ENCODE data around the gene C10orf88.

C10orf88 gene, protein sequence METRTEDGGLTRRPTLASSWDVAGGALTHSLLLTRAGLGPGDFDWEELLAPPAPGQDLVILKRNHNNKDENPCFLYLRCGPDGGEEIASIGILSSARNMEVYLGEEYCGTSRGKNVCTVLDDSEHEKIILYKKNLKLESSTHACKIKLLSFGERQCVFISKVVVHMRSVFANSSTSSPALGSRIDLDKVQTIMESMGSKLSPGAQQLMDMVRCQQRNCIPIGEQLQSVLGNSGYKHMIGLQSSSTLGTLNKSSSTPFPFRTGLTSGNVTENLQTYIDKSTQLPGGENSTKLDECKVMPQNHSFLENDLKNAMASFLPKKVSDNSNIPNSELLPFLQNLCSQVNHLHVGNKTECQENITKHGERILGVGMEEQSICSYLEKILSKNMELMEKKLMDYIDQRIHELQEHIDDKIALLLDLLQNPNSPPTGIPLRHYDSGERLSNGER

DNA sequence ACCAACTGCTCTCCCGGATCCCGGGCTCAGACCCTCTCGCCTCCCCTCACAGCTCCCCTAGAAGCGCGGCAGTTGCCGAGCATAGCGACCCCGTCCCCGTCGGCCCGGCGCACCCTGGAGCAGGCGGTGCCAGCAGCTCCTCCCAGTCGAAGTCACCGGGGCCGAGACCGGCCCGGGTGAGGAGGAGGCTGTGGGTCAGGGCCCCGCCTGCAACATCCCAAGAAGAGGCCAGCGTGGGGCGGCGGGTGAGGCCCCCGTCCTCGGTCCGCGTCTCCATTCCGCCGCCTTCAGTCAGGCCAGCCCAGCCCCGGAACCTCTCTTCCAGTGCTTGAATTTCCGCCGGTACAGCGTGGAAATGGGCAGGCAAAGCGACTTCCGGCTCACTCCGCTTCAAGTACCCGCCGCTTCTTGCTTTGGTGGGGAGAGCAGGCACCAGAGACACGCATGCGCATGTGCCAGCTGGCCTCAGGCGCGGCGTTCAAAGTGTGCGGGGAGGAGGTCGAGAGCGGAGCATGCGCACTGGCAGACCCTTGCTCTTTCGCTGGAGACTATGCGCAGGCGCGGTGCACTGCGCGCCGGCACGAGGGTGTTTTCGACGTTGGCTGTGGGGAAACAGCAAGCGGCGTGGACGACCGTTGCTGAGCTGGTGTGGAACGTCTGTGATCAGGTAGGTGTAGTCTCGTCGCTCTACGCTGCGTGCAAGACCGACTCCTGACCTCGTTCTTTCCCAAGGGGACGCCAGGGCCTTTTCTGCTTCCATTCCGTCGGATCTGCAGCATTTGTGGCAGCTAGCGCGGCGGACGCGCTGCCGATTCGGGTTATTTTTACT, at the start of gene C10orf88:
TSS of gene C10orf88 (minus strand) at position 326 of the 829 bp plus-strand sequence. CDS start at position 277, 49 bp downstream.
- peak; percentile 99 for DNase-seq
- in situ Hi-C loops (cut with HindIII; ENCODE audit: low pct_ligation_motif_present, low pct_unique_long_range_greater_than_20kb, low sequenced_read_pairs): no loop called here

DNA sequence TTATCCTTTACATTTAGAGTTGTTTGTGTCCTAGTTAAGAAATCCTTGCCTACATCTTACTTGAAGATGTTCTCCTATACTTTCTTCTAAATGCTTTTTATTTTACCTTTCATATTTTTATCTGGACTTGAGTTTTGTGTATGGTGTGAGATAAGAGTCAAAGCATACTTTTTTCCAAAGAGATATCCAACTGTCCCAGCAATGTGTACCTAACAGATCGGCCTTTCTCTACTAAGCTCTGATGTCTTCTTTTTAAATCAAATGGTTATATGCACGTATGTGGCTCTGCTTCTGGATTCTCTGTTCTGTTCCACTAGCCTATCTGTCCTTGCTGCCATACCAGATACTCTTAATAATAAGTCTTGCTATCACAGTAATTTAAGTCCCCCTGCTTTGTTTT, 47.3 kb upstream of the C10orf88 start:
- in situ Hi-C loops (cut with HindIII; ENCODE audit: low pct_ligation_motif_present, low pct_unique_long_range_greater_than_20kb, low sequenced_read_pairs): no loop called here
- DNase-seq: no peak

DNA sequence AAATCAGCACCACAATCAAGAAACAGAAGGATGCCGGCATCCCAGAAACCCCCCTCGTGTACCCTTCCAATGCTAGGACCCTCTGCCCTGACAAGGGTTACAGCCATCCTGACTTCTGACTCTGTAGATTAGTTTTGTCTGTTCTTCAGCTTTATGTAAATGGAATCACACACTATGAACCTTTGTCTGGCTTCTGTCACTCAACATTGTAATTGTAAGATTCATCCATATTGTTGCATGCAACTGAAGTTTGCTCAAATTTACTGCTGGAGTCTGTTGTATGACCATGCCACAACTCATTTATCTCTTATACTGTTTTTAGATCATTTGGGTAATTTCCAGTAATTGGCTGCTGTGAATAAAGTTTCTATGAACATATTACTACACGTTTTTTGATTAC, 46.1 kb upstream of the C10orf88 start:
- DNase-seq: no peak
- in situ Hi-C loops (cut with HindIII; ENCODE audit: low pct_ligation_motif_present, low pct_unique_long_range_greater_than_20kb, low sequenced_read_pairs): no loop called here

DNA sequence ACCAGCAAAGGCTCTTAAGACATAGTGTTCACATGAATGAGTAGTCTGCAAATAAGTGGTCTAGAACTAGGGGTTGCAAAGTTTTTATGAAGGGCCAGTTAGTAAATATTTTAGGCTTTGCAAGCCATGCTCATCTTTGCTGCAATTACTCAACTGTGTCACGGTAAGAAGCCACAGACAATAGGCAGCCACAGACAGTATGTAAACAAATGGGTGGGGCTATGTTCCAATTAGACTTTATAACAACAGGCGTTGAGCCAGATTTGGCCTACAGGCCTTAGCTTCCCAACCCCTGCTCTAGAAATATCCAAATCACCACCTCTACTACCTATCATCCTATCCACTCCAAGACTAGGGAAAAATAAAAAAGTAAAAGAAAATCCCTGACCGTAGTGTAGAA, 45.3 kb upstream of the C10orf88 start:
- no peak for DNase-seq
- in situ Hi-C loops (cut with HindIII; ENCODE audit: low pct_ligation_motif_present, low pct_unique_long_range_greater_than_20kb, low sequenced_read_pairs): no loop called here

DNA sequence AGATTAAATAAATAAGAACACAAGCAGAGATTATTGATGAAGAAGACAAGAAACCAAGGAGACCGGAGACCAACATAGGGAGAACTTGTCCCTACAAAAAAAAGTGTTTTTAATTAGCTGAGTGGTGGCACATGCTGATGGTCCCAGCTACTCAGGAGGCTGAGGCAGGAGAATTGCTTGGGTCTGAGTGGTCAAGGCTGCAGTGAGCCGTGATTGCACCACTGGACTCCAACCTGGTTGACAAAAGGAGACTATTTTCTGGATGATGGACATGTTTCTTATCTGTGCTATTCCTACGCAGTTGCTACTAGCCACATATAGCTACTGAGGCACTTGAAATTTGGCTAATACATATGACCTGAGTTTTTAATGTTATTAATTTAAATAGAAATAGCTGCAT, 44.9 kb upstream of the C10orf88 start:
- in situ Hi-C loops (cut with HindIII; ENCODE audit: low pct_ligation_motif_present, low pct_unique_long_range_greater_than_20kb, low sequenced_read_pairs): no loop called here
- DNase-seq: no peak

DNA sequence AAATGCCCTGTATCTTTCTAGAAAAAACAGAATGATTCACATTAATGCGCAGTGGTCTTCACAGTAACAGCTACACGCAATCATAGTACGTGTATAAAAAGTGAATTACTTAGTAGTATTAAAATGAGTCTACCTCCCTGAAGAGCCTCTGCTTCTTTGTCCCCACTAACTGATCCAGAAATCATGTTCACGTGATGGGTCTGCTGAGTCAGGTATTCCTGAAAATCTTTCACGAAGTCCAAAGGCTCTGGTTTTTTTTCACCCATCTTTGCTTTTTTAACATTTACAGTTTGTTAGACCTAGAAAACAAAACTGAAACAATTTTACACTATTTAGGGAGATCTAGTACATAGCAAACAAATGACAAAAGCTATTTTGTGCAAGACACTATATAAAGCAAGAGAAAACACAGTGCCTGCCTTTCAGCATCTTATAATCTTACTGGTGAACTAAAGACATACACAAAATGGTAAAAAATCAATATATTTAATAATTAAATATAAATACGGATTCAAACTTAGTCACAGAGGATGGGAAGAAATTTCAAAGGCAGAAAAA, 44.4 kb upstream of the C10orf88 start:
- no peak for DNase-seq
- in situ Hi-C loops (cut with HindIII; ENCODE audit: low pct_ligation_motif_present, low pct_unique_long_range_greater_than_20kb, low sequenced_read_pairs): no loop called here

DNA sequence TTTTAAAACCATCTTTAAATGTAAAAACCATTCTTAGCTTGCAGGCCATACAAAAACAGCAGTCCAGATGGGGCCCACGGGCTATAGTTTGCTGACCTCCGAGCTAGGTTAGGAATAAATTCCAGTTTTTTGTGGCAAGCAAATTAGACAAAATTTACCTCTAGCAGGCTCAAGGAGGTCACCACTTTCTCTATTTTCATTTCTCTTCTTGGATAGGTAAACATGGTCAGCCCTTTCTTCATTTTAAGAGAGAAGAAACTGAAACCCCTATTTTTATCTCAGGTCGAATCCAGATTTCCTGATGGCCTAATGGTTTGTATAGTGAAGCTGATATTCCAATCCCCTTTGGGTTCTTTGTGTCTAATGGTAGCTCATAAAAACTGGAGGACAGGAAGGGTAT, 43.8 kb upstream of the C10orf88 start:
- DNase-seq: no peak
- in situ Hi-C loops (cut with HindIII; ENCODE audit: low pct_ligation_motif_present, low pct_unique_long_range_greater_than_20kb, low sequenced_read_pairs): no loop called here

DNA sequence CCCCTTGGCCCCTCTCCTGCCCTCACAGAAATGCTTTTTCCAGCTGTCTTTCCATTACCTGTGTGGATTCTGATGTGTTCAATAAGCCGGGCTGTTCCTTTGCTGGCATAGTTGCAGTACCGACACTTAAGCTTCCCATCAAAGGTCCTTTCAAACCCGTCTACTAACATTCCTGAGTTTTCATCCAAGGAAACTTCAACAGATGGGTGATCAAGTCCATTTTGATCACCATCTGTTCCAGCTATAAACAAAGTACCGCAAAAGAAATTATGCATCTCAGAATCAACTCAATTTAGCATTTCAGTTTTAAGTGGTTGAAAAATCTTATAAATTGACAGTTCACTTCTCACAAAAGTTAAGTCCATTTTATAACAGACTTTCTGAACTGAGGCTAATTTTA, 41.9 kb upstream of the C10orf88 start:
- no peak for DNase-seq
- in situ Hi-C loops (cut with HindIII; ENCODE audit: low pct_ligation_motif_present, low pct_unique_long_range_greater_than_20kb, low sequenced_read_pairs): no loop called here

DNA sequence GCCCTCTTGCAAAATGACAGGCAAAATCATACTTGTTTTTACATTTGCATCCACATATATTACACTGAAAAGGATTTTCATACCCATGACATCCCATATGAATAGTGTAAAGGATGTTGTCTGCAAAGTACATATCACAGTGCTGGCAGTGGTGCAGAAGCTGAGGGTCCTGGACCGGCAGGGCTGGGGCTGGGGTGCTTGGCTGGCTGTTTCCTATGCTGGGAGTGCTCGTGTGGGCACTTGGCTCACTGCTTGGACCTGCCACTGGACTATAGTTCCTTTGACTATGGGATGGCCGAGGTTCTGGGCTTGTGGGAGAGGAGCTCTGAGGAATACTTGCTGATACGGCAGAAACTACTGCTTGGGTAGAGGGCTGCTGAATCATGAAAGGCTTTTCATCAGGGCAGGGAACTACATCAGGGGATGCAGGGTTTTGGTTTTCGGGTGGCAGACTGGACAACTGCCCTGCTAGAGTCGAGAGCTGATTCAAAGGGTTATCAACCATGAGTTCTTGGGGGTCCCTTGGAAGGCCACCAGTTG, 39.8 kb upstream of the C10orf88 start:
- no peak for DNase-seq
- in situ Hi-C loops (cut with HindIII; ENCODE audit: low pct_ligation_motif_present, low pct_unique_long_range_greater_than_20kb, low sequenced_read_pairs): no loop called here

DNA sequence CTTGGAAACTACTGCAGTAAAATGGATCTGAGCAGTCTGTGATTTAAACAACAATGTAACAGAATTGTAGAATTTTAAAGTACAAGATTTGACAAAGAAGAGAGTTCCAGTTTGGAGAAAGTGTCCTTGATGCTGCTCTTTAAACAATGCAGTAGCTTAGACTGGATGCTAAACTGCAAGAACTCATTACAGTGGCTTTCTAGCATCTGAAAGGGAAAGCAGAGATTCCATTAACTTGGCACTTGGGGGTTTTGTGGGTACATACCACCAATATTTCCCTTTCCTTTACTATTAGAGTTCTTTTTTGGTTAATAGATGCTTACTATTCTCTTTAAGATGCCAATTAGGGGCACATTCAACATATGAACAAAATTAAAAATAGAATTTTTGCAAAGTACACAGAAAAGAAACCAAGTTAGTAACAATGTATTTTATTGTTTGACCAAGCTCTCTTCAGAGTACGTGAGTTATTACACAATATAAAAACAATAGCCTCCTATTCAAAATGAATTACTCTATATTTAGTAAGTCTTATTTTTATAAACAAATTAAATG, 38.1 kb upstream of the C10orf88 start:
- DNase-seq: no peak
- in situ Hi-C loops (cut with HindIII; ENCODE audit: low pct_ligation_motif_present, low pct_unique_long_range_greater_than_20kb, low sequenced_read_pairs): no loop called here

DNA sequence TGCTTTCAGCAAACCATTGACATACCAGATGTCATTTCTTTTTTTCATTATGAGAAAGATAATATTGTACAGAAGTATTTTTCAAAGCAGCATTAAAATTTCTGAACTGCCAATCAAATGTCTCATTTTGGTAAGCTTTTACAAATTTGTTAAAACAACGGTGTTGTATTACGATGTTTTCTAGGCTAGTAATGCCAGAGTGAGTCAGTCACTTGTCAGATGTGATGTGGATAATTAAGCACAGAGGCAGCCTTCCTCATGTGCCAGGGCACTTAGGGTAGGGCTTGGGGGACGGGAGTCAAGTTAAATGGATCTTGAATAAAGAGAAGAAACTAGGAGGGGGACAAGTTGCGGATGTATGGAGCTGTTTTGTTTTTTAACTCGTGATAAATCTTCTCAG, 36.3 kb upstream of the C10orf88 start:
- DNase-seq: no peak

DNA sequence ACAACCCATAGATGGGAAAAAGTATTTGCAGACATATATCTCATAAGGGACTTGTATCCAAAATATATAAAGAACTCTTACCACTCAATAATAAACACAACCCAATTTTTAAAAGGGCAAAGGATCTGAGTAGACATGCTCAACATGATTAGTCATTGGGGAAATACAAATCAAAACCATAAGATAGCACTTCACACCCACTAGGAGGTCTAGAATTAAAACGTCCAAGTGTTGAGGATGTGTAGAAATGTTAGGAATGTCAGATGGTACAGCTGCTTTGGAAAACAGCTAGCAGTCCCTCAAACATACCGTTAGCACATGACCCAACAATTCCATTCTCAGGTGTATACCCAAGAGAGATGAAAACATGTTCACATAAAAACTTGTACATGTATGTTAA, 34.5 kb upstream of the C10orf88 start:
- in situ Hi-C loops (cut with HindIII; ENCODE audit: low pct_ligation_motif_present, low pct_unique_long_range_greater_than_20kb, low sequenced_read_pairs): no loop called here
- DNase-seq: no peak

More for the DNA sequence above, 36.3 kb upstream of the C10orf88 start:
- in situ Hi-C loops (cut with HindIII; ENCODE audit: low pct_ligation_motif_present, low pct_unique_long_range_greater_than_20kb, low sequenced_read_pairs): no loop called here

DNA sequence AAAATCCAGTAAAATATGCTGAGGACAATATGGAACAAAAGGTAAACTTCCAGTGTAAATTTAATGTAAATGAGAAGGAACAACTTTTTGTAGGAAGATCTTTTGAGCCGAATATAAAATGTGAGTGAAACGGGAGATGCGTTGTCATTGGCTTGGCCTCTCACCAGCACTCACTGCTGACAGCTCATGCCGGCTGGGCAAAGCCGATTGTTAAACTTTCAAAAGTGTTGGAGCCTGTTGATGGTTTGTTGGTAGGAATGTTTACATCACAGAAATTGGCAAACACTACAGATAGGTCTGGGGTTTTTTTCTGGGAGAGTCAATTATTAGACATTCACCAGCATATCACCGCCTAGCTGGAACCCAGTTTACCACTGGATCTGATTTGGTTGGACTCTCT, 32.3 kb upstream of the C10orf88 start:
- no peak for DNase-seq
- in situ Hi-C loops (cut with HindIII; ENCODE audit: low pct_ligation_motif_present, low pct_unique_long_range_greater_than_20kb, low sequenced_read_pairs): no loop called here

DNA sequence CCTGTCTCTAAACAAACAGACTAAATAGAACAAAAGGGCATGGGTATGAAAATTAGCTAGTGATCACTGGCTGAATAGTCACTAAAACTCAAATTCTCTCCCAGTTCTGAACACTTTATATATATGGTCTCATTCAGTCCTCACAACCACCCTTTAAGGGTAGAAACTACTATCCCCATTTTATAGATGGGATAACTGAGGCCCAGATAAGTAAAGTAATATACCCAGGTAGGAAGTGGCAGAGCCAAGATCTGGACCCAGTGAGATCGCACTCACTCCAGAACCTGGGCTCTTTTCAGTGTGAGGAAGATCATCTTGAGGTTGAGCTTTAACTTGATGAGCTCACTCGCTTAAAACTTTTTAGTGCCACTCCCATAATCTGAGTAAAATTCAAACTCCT, 30.7 kb upstream of the C10orf88 start:
- in situ Hi-C loops (cut with HindIII; ENCODE audit: low pct_ligation_motif_present, low pct_unique_long_range_greater_than_20kb, low sequenced_read_pairs): no loop called here
- no peak for DNase-seq

DNA sequence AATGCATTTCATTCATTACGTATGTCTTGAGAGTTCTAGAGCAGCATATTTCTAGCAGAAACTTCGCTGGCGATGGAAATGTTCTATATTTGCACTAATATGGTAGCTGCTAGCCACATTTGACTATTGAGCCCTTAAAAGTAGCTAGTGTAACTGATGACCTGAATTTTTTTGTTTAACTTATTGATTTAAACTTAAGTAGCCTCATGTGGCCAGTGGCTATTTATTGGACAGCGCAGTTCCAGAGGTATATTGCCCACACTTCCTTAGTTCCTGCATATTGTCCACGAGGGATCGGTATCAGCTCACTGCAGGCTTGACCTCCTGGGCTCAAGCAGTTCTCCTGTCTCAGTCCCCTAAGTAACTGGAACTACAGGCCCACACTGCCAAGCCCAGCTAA, 29.9 kb upstream of the C10orf88 start:
- in situ Hi-C loops (cut with HindIII; ENCODE audit: low pct_ligation_motif_present, low pct_unique_long_range_greater_than_20kb, low sequenced_read_pairs): no loop called here

DNA sequence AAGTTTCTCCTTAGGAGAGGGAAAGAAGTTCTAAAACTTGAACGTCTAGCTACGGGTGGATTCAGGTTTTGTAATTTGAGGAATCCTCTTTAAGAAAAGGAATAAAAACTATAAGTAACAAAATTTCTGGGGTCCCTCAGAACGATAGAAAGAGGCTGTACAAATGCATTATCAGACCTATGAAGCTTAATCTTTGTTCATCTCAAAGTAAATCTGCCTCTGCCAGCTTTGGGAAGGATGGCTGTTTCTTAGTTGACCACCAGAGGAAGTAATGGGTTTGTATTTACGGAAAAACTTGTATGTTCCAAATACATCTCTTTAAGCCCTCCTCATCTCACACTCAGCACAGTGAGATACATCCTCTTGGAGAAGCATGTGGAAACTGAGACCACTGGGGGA, 27.0 kb upstream of the C10orf88 start:
- in situ Hi-C loops (cut with HindIII; ENCODE audit: low pct_ligation_motif_present, low pct_unique_long_range_greater_than_20kb, low sequenced_read_pairs): no loop called here

More for the DNA sequence above, 29.9 kb upstream of the C10orf88 start:
- DNase-seq: no peak

DNA sequence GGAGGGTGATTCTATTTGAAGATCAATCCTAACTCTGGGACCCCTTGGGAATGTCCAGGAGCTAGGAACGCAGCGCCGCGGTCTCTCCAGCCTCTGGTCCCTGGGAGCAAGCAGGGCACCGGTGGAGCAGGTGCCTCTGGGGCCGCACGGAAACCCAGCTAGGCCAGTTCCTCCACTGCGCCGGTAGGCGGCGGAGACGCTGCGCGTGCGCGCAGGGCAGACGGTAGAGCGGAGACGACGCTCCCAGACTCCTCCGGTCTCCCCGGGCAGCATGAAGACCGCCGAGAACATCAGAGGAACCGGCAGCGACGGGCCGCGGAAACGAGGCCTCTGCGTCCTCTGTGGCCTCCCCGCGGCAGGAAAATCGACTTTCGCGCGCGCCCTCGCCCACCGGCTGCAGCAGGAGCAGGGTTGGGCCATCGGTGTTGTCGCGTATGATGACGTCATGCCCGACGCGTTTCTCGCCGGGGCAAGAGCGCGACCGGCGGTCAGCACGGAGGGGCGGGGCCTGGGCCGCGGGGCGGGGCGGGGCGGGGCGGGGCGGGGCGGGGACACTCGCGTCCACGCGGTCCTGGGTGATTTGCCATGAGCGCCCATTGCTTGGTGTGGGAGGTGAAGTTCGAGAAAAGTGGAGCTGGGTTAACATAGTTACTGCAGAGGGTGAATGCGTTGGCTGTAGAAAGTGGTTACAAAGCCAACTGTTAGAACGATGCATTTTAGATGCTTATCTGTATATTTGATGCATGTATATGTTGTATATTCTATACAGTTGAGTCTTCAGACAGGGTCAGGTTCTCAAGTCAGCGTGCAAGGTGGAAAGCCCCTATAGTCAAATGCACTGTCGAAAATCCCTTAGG, 26.4 kb upstream of the C10orf88 start, which contains the start of gene PSTK:
TSS of gene PSTK (plus strand) at position 193 of the 857 bp plus-strand sequence. CDS start at position 272, 79 bp downstream.
- DNase-seq: peak; percentile 92

More for the DNA sequence above, 27.0 kb upstream of the C10orf88 start:
- DNase-seq: peak; percentile 72

DNA sequence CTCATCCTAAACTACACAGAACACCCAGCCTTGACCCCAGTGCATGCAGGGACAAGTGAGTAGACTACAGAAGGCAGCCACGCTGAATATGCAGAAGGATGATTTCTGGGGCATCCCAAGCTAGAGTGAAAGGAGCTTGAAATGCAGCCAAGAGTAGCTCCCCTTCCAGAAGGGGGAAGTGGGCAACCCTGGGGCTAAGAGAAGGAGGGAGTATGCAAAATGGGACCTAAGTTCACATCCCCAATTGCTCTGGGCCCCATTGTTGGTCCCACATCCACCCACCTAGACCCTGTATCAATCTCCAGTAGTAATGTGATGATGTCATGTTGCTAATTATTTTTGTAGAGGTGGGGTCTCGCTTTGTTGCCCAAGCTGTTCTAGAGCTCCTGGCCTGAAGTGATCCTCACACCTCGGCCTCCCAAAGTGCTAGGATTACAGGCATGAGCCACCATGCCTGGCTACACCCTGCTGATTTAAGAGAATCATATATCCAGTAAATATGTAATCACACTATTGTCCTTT, 20.6 kb upstream of the C10orf88 start:
- no peak for DNase-seq
- in situ Hi-C loops (cut with HindIII; ENCODE audit: low pct_ligation_motif_present, low pct_unique_long_range_greater_than_20kb, low sequenced_read_pairs): no loop called here

More for the DNA sequence above, 26.4 kb upstream of the C10orf88 start, which contains the start of gene PSTK:
- in situ Hi-C loops (cut with HindIII; ENCODE audit: low pct_ligation_motif_present, low pct_unique_long_range_greater_than_20kb, low sequenced_read_pairs): no loop called here
